Measurements from ENCODE around the gene DKK3.

DKK3 gene

DNA sequence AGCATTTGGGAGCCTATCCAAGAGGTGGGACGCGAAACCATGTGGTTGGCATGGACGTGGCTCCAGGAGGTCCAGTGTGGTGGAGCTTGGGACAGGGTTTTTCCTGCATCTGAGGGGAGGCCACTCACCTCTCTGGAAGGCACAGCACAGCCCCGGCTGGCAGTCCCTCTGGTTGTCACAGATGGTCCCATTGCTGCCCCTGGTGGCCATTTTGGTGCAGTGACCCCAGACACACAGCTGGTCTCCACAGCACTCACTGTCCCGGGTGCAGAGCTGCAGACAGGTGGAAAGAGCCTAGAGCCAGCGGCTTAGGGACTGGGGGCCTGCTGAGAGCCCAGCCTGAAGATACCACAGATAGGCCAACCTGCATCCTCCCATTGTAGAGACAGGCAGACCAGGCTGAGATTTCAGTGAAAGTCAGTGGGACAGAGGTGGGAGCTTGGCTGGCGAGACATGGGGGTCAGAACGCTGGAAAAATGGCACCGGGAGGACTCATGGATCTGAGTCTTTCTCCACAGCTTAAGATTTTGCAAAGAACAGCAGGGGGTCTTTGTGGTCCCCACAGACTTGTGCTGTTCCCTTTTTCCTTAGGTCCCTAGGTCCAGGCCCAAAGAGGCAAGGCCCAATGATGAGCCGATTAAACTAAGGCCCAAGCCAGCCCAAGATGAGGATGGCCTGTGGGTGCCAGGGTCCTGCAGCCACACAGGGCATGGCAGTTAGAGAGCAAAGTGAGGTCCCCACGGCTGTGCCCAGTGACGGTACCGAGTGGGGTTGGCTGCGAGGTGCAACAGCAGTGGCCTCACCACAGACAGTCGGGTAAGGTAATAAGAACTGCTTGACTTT is 41.4 kb downstream of the DKK3 start:
- DNase-seq (ENCODE audit: low read depth): no peak

DNA sequence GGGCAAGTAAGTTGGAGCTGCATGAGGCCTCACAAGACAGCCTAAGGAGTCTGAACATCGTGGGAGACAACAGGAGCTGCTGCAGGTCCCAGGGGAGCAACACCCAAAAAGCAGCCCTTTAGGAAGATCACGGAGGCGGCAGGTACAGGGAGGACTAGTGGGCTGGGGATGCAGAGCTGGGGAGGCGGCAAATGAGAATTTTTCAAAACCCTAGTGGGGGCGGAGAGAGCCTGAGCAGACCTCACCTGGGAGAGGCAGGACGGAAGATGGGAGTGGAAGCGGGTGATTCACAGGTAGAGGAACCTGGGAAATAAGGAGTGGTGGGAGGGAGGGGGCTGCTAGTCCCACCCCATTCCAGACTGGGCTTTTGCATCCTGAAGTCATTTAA is 42.1 kb downstream of the DKK3 start:
- DNase-seq (ENCODE audit: low read depth): no peak

- DNase-seq (ENCODE audit: low read depth): no peak
These were observed 42.6 kb downstream of the DKK3 start for GRCh38 chr11:11965656-11966353.

DNA sequence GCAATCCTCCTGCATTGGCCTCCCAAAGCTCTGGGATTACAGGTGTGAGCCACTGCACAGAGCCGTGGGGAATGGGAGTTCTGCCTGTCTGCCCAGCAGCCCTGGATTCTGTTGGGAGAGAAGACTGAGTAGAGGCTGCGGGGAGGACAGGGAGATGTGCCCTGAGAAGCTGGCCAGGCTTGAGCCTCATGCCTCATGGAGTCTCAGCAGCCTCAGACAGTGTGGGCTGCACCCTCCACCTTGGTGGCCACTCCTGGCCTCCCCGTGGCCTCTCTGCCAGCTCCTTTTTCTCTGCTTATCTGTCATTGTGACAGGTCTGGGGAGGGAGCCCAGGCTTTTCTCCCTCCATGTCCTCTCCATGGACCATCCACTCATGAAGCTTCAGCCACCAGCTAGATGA is 43.2 kb downstream of the DKK3 start:
- DNase-seq (ENCODE audit: low read depth): no peak

- no peak for DNase-seq (ENCODE audit: low read depth)
These were observed 43.7 kb downstream of the DKK3 start for GRCh38 chr11:11964774-11965150.

DNA sequence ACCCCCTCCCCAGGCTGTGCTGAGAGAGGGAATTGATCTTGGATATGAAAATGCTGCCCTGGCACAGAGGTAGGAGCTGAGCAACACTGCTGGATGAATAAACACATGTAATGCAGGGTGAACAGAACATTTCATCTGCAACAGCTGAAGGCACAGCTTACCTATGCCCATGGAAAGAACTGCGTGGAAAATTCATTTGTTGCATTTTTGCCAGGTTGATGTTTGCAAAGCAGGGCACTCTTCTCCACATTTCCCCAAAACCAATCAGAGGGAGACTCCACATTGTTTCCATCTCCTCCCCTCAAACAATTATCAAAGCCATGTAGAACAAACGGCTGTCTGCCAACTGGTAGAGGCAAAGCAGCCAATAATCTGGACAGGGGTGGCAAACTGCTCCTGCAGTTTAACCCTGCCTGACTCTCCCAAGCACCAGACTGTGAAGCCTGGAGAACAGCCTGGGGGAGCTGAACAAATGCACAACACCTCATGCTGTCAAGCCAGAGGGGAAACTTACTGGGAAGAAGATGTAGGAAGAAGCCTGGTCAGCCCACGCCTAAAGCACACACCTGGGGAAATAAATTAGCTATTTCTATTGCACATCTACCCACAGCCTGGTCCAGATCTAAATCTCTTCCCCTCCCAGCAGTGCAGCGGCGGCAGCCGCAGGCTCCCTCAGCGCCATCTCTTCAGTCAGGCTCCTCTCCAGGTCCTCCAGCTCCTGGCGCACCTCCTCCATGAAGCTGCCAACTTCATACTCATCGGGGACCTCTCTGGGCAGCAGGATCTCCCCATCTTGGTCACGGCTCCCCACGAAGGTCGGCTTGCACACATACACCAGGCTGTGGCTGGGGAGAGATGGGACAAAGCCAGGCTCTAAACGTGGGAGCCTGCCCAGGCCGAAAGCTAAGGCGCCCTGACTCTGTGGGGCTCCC is 44.3 kb downstream of the DKK3 start:
- DNase-seq (ENCODE audit: low read depth): no peak

- DNase-seq (ENCODE audit: low read depth): no peak
These were observed 45.4 kb downstream of the DKK3 start for GRCh38 chr11:11963067-11963466.

GRCh38 chr11:11961399-11962028 is 46.9 kb downstream of the DKK3 start:
- no peak for DNase-seq (ENCODE audit: low read depth)

DNA sequence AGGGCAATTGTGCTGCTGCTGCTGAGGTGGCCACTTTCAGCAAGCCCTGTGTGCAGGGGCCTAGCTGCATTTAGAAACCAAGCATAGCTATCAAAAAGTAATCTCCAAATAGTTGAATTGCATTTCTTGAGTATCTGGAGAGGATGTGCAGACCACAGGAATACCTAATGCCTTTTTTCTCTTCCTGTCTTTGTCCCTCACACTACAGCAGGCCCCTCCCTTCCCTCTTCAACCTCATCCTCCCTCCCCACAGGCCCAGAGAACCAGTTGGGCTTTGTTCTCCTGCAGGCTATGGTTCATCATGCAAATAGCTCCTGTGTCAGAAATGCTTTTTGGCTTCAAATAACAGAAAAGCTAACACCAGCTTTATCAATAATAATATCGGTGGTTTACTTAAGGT is 47.7 kb downstream of the DKK3 start:
- DNase-seq (ENCODE audit: low read depth): no peak

DNA sequence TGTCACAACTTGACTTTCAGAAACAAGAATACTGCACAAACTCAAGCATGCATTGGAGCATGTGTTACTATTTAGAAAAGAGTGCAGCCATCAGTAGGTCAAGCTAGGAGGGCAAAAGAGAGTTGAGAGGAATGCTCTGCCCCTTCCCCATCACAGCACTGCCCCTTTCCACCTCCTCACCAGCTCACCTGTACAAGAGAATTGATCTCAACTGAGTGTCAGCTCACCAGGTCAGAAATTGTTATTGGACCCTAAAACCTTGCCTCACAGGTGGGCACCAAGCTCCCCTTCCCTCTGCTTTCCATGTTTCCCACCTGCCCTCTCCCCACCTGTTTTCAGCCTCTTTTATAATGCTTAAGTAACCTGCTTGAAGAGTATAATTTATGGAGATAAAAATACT is 48.8 kb downstream of the DKK3 start:
- no peak for DNase-seq (ENCODE audit: low read depth)

- DNase-seq (ENCODE audit: low read depth): no peak
These were observed 49.8 kb downstream of the DKK3 start for GRCh38 chr11:11958403-11959231.

DNA sequence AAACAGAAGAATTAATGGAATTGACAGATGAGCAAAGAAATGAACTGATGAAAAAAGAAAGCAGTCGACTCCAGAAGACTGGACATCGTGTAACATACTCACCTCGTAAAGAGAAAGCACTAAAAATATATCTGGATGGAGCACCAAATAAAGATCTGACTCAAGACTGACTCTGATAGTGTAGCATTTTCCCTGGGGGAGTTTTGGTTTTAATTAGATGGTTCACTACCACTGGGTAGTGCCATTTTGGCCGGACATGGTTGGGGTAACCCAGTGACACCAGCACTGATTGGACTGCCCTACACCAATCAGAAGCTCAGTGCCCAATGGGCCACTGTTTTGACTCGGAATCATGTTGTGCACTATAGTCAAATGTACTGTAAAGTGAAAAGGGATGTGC is 52.4 kb downstream of the DKK3 start:
- no peak for DNase-seq (ENCODE audit: low read depth)

GRCh38 chr11:11952036-11952435 is 56.4 kb downstream of the DKK3 start:
- no peak for DNase-seq (ENCODE audit: low read depth)

GRCh38 chr11:11949482-11949881 is 58.9 kb downstream of the DKK3 start:
- DNase-seq (ENCODE audit: low read depth): no peak

DNA sequence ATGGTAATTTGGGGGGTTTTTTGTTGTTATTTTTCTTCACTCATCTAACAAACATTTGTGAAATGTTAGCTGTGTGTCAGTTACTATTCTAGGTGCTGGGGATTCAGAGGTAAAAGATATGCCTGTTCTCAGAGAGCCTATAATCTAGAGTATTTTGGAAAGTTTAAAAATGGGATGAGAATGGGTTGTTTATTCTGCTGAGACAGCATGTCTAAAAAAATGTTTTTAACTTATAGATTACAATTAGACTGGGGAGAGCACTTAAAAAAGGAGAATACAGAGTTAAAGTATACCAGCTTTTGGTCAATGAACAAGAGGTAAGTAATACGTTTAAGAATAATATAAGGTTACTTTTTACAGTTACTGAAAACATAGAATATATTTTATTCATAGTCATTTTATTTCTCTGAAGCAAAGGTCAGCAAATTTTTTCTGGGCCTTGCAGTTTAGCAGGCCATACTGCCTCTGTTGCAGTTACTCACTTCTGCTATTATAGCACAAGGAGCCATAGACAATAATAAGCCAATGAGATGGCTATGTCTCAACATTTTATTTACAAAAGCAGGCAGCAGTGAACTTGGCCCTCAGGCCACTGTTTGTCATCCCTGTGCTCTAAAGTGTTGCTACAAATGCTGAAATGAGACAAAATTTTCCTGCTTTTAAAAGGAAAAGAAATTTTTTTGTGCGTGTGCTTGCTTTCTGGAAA is 60.0 kb downstream of the DKK3 start:
- DNase-seq (ENCODE audit: low read depth): no peak

GRCh38 chr11:11947825-11948224 is 60.6 kb downstream of the DKK3 start:
- no peak for DNase-seq (ENCODE audit: low read depth)

GRCh38 chr11:11946878-11947277 is 61.5 kb downstream of the DKK3 start:
- DNase-seq (ENCODE audit: low read depth): no peak

DNA sequence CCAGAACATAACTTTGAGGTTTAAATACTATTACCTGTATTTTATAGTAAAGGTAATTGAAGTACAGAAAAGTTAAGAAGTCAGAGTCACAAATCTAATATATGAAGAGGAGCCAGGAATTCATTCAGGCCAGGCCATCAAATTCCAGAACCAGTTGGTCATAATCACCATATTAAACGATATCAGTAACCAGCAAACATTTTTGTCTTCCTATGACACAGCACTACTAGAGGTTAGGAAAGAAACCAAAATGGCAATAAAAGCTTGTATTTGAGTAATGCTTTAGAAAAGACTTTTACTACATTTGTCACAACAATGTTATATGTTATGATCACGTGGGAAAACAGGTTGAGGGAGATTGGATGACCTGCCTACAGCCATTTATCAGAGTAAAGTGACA is 62.2 kb downstream of the DKK3 start:
- DNase-seq (ENCODE audit: low read depth): peak; percentile 35

DNA sequence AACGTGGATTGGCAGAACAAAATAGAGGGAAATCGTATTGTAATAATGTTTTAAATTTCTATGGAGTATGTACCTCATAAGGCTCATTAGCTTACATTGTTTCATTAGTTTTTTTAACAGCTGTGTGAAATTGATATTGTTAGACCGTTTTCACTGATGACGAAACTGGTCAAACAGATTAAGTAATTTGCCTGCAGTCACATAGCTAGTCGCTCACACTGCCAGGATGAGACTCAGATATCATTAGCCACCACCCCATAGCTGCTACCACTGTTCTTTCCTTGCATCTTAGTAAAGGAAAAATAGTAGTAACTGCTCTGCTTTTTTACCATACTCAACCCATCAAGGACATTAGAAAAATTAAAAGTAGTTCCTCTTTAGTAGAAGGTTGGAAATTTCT is 64.0 kb downstream of the DKK3 start:
- no peak for DNase-seq (ENCODE audit: low read depth)

DNA sequence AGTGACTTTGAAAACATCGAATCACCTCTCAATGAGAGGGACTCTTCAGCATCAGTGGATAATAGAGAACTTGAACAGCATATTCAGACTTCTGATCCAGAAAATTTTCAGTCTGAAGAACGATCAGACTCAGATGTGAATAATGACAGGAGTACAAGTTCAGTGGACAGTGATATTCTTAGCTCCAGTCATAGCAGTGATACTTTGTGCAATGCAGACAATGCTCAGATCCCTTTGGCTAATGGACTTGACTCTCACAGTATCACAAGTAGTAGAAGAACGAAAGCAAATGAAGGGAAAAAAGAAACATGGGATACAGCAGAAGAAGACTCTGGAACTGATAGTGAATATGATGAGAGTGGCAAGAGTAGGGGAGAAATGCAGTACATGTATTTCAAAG is 65.8 kb downstream of the DKK3 start:
- no peak for DNase-seq (ENCODE audit: low read depth)

GRCh38 chr11:11940551-11940950 is 67.9 kb downstream of the DKK3 start:
- no peak for DNase-seq (ENCODE audit: low read depth)

Data from HS-27A (cell line).